Gastrocnemius medialis (tissue), 4 donors: Measurements from ENCODE around the gene ZNF33A. TPM values are rescaled to one million over a fixed set of nuclear protein-coding genes. Genes with fewer than 3 reads are reported as not detected.
A peak's percentile ranks its signal among the peaks of the same experiment; 100 is the strongest.
"Not testable (repeated sequence)": the region's sequence is repeated elsewhere in the genome, so short reads cannot be mapped to it uniquely, and the experiment has no call there.

Source experiments
- ATAC-seq, 2 donors: fragments of 150-250 bp; one replicate each; pipeline ENCODE4 v1.9.1; 2016
- DNase-seq, 2 donors: peaks; one replicate each; pipeline ENCODE4 v3.0.0-alpha.2; 2019
- H3K27ac ChIP-seq, 4 donors: fragments of 200-600 bp; sonication (generic); 1 replicate in 1 of 4; 2 replicates in 3 of 4; pipeline ENCODE4 v1.5.1; 2016 to 2018; ENCODE audit warnings: mild to moderate bottlenecking in 2 of 4, moderate library complexity in 1 of 4
- H3K27me3 ChIP-seq, 3 donors: fragments of 200-600 bp; sonication (generic) in 2 of 3; 1 replicate in 1 of 3; 2 replicates in 2 of 3; pipeline versions ENCODE4 v1.5.1 to v1.6.0; 2016 to 2019; ENCODE audit warnings: mild to moderate bottlenecking in 1 of 3, moderate library complexity in 1 of 3
- H3K36me3 ChIP-seq, 2 donors: fragments of 200-600 bp; sonication (generic) in 1 of 2; one replicate each; pipeline ENCODE4 v1.5.1; 2017 to 2018
- H3K4me1 ChIP-seq, 2 donors: fragments of 200-600 bp; sonication (generic) in 1 of 2; one replicate each; pipeline ENCODE4 v1.5.1; 2016 to 2017; ENCODE audit warnings: mild to moderate bottlenecking in 2 of 2
- H3K4me3 ChIP-seq, 4 donors: fragments of 200-600 bp; sonication (generic) in 3 of 4; 1 replicate in 1 of 4; 2 replicates in 3 of 4; pipeline ENCODE4 v1.5.1; 2016 to 2019; ENCODE audit warnings: mild to moderate bottlenecking in 2 of 4
- H3K9me3 ChIP-seq, 3 donors: fragments of 200-600 bp; sonication (generic) in 2 of 3; 1 replicate in 1 of 3; 2 replicates in 2 of 3; pipeline ENCODE4 v1.5.1; 2016 to 2019
- POLR2A ChIP-seq, 2 donors: fragments of 450-650 bp; IDR thresholded peaks; one replicate each; pipeline ENCODE4 v1.6.1; 2017; ENCODE audit warnings: antibody characterized with exemption in 2 of 2, mild to moderate bottlenecking in 2 of 2, moderate library complexity in 2 of 2
- in situ Hi-C, 4 donors: fragments of 200-750 bp; cut with MboI; loops; one replicate each; pipeline versions ENCODE4 v1.15.0 to v1.8.0; 2017; ENCODE audit warnings: low sequenced_read_pairs in 4 of 4
- intact Hi-C: fragments of 100-400 bp; cut with DNase I; formaldehyde crosslinking; loops from one replicate; pipeline ENCODE4 v1.15.1; 2023; ENCODE audit warnings: low total_unique reads
- total RNA-seq, 4 donors: library from RNA; depleted of rRNA; stranded (reverse); fragments of >200 nt; gene quantifications; one replicate each; pipeline versions ENCODE4 v1.1.0 to v1.2.3, GENCODE V29; 2016
- TF ChIP-seq, protein P1 (sequence below), 5 experiments: fragments of 450-650 bp in 3 of 5; fragments of 200-600 bp in 2 of 5; sonication (generic) in 2 of 5; IDR thresholded peaks in 4 of 5; conservative IDR thresholded peaks in 1 of 5; 1 replicate in 4 of 5; 2 replicates in 1 of 5; pipeline ENCODE4 v1.5.1; 2016 to 2019; ENCODE audit warnings: antibody characterized with exemption in 5 of 5, mild to moderate bottlenecking in 3 of 5, moderate library complexity in 3 of 5

The ZNF33A gene
- total RNA-seq, 4 donors from 2014 or later: 14.3 to 31.1 (median 16.8) TPM

DNA sequence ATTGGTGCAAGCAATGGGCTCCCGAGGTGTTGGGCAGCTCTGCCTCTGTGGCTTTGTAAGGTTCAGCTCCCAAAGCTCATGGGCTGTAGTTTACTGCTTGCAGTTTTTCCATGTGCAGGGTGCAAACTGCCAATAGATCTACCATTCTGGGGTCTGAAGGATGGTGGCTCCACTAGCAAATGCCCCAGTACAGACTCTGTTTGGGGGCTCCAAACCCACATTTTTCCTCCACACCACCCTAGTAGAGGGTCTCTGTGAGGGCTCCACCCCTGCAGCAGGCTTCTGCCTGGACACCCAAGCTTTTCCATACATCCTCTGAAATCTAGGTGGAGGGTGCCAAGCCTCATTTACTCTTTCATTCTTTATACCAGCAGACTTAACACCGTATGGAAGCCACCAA lies 66.2 kb downstream of the ZNF33A start:
- no peaks in the 10 kb centered on the region for H3K4me1 ChIP-seq
- no peak for ATAC-seq
- TF ChIP-seq, protein P1, sequence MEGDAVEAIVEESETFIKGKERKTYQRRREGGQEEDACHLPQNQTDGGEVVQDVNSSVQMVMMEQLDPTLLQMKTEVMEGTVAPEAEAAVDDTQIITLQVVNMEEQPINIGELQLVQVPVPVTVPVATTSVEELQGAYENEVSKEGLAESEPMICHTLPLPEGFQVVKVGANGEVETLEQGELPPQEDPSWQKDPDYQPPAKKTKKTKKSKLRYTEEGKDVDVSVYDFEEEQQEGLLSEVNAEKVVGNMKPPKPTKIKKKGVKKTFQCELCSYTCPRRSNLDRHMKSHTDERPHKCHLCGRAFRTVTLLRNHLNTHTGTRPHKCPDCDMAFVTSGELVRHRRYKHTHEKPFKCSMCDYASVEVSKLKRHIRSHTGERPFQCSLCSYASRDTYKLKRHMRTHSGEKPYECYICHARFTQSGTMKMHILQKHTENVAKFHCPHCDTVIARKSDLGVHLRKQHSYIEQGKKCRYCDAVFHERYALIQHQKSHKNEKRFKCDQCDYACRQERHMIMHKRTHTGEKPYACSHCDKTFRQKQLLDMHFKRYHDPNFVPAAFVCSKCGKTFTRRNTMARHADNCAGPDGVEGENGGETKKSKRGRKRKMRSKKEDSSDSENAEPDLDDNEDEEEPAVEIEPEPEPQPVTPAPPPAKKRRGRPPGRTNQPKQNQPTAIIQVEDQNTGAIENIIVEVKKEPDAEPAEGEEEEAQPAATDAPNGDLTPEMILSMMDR (IDR thresholded peaks at IDR 0.05 in 4 of 5, conservative IDR thresholded peaks at IDR 0.05 in 1 of 5): no peak
- TF ChIP-seq POLR2A (IDR thresholded peaks at IDR 0.05): no peak
- in situ Hi-C loops (loop anchor here in 1 of 4 donors (25.0 kb wide), 2 partner anchors 114 to 214 kb away; partner anchors contain the start of gene ZNF248), intact Hi-C loops (no loop called here)
- no peak for DNase-seq
- H3K9me3 ChIP-seq: no peaks in the 10 kb centered on the region
- H3K27me3 ChIP-seq: no peaks in the 10 kb centered on the region
- no peak overlapping the region for H3K27ac ChIP-seq
- no peak overlapping the region for H3K4me3 ChIP-seq
- H3K36me3 ChIP-seq: no peaks in the 10 kb centered on the region

DNA sequence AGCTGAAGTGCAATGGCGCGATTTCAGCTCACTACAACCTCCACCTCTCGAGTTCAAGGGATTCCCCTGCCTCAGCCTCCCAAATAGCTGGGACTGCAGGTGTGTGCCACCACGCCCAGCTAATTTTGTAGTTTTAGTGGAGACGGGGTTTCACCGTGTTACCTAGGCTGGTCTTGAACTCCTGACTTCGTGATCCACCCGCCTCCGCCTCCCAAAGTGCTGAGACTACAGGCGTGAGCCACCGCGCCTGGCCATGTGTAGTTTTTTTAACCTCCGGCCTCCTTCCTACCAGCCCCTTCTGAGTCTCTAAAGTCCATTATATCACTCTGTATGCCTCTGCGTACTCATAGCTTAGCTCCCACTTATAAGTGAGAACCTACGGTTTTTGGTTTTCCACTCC lies 82.8 kb downstream of the ZNF33A start:
- DNase-seq, intact Hi-C loops, H3K27me3 ChIP-seq, ATAC-seq, H3K9me3 ChIP-seq: not testable (repeated sequence)
- in situ Hi-C loops: loop anchor here in 3 of 4 donors (10.0 to 25.0 kb wide), 4 partner anchors 119 to 239 kb away; partner anchors contain the start of genes ZNF248 (in 3 of the 3) and ZNF25 (in 2 of the 3)
- Histone ChIP-seq H3K4me1 (peaks cover 8 to 12% of the 10 kb centered on the region in 2 donors), H3K36me3 (peaks cover 0 to 28% of the 10 kb centered on the region in 2 donors), H3K4me3 (peak overlapping the region; percentile 72 to 92 (median 89)), H3K27ac (peak overlapping the region; percentile 83 to 87 (median 86))

DNA sequence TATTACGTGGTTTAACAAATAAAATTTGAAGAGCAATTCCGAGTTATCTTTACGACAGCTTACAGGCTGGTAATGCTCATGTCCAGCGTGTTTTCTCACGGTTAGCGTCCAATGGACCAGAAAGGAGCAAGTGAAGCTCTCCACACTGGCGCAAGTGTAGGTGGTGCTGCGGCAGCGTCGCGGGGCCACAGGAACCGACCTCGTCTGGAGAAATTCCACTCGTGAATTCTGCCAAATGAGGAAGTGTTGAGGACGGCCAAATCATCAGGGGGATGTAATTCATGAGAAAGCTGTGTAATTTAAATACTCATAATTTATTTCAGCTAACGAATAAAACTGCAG lies 83.3 kb downstream of the ZNF33A start:
- in situ Hi-C loops: loop anchor here in 3 of 4 donors (10.0 to 25.0 kb wide), 4 partner anchors 119 to 239 kb away; partner anchors contain the start of genes ZNF248 (in 3 of the 3) and ZNF25 (in 2 of the 3)
- intact Hi-C loops: loop anchor here (1.0 kb wide), 3 partner anchors 83 to 235 kb away; partner anchors contain the start of genes ZNF25 and ZNF33A
- Histone ChIP-seq H3K9me3 (no peaks in the 10 kb centered on the region), H3K27ac (peak overlapping the region; percentile 83 to 87 (median 86)), H3K27me3 (no peaks in the 10 kb centered on the region), H3K4me3 (peak overlapping the region; percentile 72 to 92 (median 89)), H3K4me1 (peaks cover 8 to 12% of the 10 kb centered on the region in 2 donors), H3K36me3 (peaks cover 0 to 30% of the 10 kb centered on the region in 2 donors)
- ATAC-seq (peak; percentile 34 to 66), DNase-seq (peak in 1 of 2 donors; percentile 15)
- TF ChIP-seq, protein P1 (IDR thresholded peaks at IDR 0.05 in 4 of 5, conservative IDR thresholded peaks at IDR 0.05 in 1 of 5): no peak
- no peak for TF ChIP-seq POLR2A (IDR thresholded peaks at IDR 0.05)

DNA sequence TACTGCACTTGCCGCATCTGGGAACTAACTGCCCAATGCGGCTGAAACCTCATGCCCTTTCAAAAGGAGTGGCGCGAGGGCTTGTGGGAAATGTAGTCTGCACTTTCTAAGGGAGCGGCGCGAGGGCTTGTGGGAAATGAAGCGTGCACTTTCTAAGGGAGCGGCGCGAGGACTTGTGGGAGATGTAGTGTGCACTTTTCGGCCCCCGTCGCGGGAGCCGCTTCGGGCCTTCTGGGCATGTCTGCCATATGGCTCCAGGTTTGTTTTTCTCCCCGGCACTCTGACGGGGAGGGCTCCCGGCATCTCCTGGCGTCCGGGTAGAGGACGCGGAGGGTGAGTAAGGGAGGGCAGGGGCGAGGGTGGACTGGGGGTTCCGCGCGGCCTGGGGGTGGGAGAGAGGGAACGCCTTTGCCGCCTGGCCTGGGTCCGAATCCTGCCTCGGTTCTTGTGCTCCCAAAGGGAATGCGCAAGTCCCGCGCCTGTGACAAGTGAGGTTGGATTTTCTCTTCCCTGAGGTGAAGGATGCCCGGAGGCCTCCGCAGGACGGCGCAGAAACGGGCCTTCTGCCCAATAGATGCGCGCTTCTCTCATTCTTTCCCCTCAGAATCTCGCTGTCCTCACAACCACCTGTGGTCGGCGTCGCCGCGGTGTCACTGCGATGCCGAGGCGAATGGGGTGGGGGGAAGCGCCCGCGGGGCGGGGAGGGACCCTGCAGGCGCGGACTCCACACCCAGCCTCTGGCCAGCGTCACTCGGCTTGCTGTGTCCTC lies 83.9 kb downstream of the ZNF33A start, which contains the start of gene ZNF37A:
Gene ZNF37A (plus strand): TSS at position 180 of the 769 bp plus-strand sequence. CDS start 2,281 bp downstream, outside the sequence.
- peak; percentile 56 to 83 for TF ChIP-seq POLR2A (IDR thresholded peaks at IDR 0.05)
- TF ChIP-seq, protein P1 (IDR thresholded peaks at IDR 0.05 in 4 of 5, conservative IDR thresholded peaks at IDR 0.05 in 1 of 5): no peak
- peak; percentile 99 for ATAC-seq
- Histone ChIP-seq H3K27ac (peak within 1 kb of the TSS; percentile 83 to 87 (median 86)), H3K4me1 (peaks cover 8 to 12% of the 10 kb centered on the region in 2 donors), H3K4me3 (peak within 1 kb of the TSS; percentile 72 to 92 (median 89)), H3K27me3 (no peaks in the 10 kb centered on the region), H3K9me3 (no peaks in the 10 kb centered on the region), H3K36me3 (peaks cover 0 to 36% of the 10 kb centered on the region in 2 donors)
- intact Hi-C loops (loop anchor here (1.0 kb wide), 3 partner anchors 84 to 236 kb away; partner anchors contain the start of genes ZNF25 and ZNF33A), in situ Hi-C loops (loop anchor here in 3 of 4 donors (10.0 to 25.0 kb wide), 4 partner anchors 120 to 240 kb away; partner anchors contain the start of genes ZNF248 (in 3 of the 3) and ZNF25 (in 2 of the 3))
- DNase-seq: peak; percentile 93 to 95
